Adrenal gland (tissue), 12 donors: Measurements from ENCODE around the gene FAM78B. TPM values are rescaled to one million over a fixed set of nuclear protein-coding genes. Genes with fewer than 3 reads are reported as not detected.

ENCODE experiments used
- DNase-seq, 7 donors: peaks; one replicate each; pipeline ENCODE4 v3.0.0-alpha.2; 2019 to 2020
- H3K27ac ChIP-seq, 5 donors: fragments of 200-600 bp; sonication (generic) in 4 of 5; 1 replicate in 3 of 5; 2 replicates in 2 of 5; pipeline versions ENCODE4 v1.5.1 to v1.8.0; 2016 to 2020; ENCODE audit warnings: mild to moderate bottlenecking in 1 of 5
- H3K27me3 ChIP-seq: fragments of 200-600 bp; 2 replicates; pipeline ENCODE4 v1.8.0; 2021
- H3K36me3 ChIP-seq, 2 donors: fragments of 200-600 bp; replicated peaks in 1 of 2; 1 replicate in 1 of 2; 2 replicates in 1 of 2; pipeline versions ENCODE4 v1.5.1 to v1.8.0; 2018 to 2022
- H3K4me1 ChIP-seq, 2 donors: fragments of 200-600 bp; replicated peaks in 1 of 2; 1 replicate in 1 of 2; 2 replicates in 1 of 2; pipeline versions ENCODE4 v1.5.1 to v1.8.0; 2018 to 2021
- H3K4me3 ChIP-seq, 4 donors: fragments of 200-600 bp; sonication (generic) in 3 of 4; one replicate each; pipeline ENCODE4 v1.5.1; 2016 to 2018
- H3K9me3 ChIP-seq, 3 donors: fragments of 200-600 bp; sonication (generic) in 1 of 3; replicated peaks in 1 of 3; 1 replicate in 2 of 3; 2 replicates in 1 of 3; pipeline versions ENCODE4 v1.5.1 to v1.8.0; 2016 to 2021
- POLR2A ChIP-seq, 2 donors: fragments of 450-650 bp; IDR thresholded peaks; one replicate each; pipeline ENCODE4 v1.6.1; 2017; ENCODE audit warnings: antibody characterized with exemption in 2 of 2, mild to moderate bottlenecking in 2 of 2, moderate library complexity in 1 of 2
- WGBS, 4 donors: extraction: QIAGEN DNeasy Blood & Tissue Kit in 2 of 4; methylation state at CpG; one replicate each; pipeline versions ENCODE4 v1.1.5 to v1.1.7; 2013 to 2017; 5-methylcytosine and 5-hydroxymethylcytosine counted together
- intact Hi-C, 2 donors: fragments of 100-400 bp; cut with DNase I; formaldehyde crosslinking; loops; one replicate each; pipeline versions ENCODE4 v1.14.1 to v1.15.0; 2022 to 2023
- polyA plus RNA-seq, 3 donors: library from polyadenylated mRNA; stranded (reverse); fragments of 200-250 nt in 2 of 3; fragments of 350-450 nt in 1 of 3; fragmentation: Illumina TruSeq in 1 of 3; extraction: RNeasy Lipid Tissue Mini Kit (QIAGEN cat#74804) in 1 of 3; gene quantifications; one replicate each; pipeline ENCODE4 v1.2.3, GENCODE V29; 2013 to 2014
- total RNA-seq, 9 donors: library from RNA; depleted of rRNA in 4 of 9; stranded (reverse); fragments of >200 nt in 4 of 9; fragments of 120-200 nt in 1 of 9; fragmentation: NEBNext Ultra II Directional in 1 of 9; extraction: Animal tissue kit (Norgen Biotek cat#: 25700) in 1 of 9; gene quantifications; one replicate each; pipeline versions ENCODE4 v1.1.0 to v1.2.4, GENCODE V29; 2013 to 2023
- TF ChIP-seq, protein P1 (sequence below), 6 experiments: fragments of 450-650 bp in 4 of 6; fragments of 200-600 bp in 2 of 6; sonication (generic) in 1 of 6; IDR thresholded peaks; 1 replicate in 5 of 6; 2 replicates in 1 of 6; pipeline versions ENCODE4 v1.5.1 to v1.8.0; 2016 to 2021; ENCODE audit warnings: antibody characterized with exemption in 6 of 6, mild to moderate bottlenecking in 2 of 6, moderate library complexity in 1 of 6
- donor health status: healthy with polysubstance abuse.
- donor health status: Bipolar disorder and iron deficiency.
- donor health status: DM: yes; HTN: yes; CAD: no.
- donor health status: DM: no; HTN: no; CAD: no.
- donor health status: DM: no; HTN: no; CAD: no.
- donor health status: DM: yes; HTN: yes; CAD: no.

The FAM78B gene
- total and polyA plus RNA-seq, 12 donors = 0.28 to 3.5 (median 0.98) TPM

DNA sequence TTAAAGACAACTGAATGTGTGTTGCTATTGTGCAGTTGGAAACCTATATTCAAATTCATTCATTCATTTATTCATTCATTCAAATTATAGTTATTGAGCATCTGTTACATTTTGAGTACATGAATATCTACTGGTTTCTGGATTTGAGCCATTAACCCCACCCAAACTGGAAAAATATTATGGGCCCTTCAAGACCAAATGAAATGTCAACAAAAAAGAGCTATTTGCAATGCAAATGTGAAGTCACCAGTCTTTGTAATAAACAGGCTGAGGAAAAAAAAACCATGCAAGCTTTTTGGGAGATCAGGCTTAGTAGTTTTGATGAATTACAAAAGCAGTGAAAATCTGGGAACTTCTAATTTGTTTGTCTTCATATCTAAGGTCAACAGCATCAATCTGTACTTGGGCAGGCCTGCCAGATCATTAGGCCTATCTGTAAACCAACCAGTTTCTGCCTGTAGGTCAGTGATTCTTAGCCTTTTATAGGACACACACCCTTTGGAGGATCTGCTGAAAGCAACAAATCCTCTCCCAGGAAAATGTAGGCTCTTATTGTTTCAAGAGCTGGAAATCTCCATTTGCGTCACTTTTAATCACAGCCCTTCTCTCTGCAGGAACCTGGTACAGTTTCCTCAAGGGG, 134.7 kb downstream of the FAM78B start:
- no peak overlapping the region for H3K27ac ChIP-seq
- no peak overlapping the region for H3K4me3 ChIP-seq
- WGBS, 4 donors = 85 to 91% (median 90%) methylated on average over 1 of the region's 1 CpG
- intact Hi-C loops = no loop called here
- no peak for TF ChIP-seq POLR2A (IDR thresholded peaks at IDR 0.05)
- TF ChIP-seq, protein P1, sequence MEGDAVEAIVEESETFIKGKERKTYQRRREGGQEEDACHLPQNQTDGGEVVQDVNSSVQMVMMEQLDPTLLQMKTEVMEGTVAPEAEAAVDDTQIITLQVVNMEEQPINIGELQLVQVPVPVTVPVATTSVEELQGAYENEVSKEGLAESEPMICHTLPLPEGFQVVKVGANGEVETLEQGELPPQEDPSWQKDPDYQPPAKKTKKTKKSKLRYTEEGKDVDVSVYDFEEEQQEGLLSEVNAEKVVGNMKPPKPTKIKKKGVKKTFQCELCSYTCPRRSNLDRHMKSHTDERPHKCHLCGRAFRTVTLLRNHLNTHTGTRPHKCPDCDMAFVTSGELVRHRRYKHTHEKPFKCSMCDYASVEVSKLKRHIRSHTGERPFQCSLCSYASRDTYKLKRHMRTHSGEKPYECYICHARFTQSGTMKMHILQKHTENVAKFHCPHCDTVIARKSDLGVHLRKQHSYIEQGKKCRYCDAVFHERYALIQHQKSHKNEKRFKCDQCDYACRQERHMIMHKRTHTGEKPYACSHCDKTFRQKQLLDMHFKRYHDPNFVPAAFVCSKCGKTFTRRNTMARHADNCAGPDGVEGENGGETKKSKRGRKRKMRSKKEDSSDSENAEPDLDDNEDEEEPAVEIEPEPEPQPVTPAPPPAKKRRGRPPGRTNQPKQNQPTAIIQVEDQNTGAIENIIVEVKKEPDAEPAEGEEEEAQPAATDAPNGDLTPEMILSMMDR (IDR thresholded peaks at IDR 0.05) = no peak
- H3K27me3 ChIP-seq = no peaks in the 10 kb centered on the region
- H3K4me1 ChIP-seq = no peaks in the 10 kb centered on the region
- no peak for DNase-seq
- no peaks in the 10 kb centered on the region for H3K9me3 ChIP-seq
- H3K36me3 ChIP-seq = no peaks in the 10 kb centered on the region

- H3K4me3 ChIP-seq = no peak overlapping the region
- no peaks in the 10 kb centered on the region for H3K27me3 ChIP-seq
- no peak for DNase-seq
- no peaks in the 10 kb centered on the region for H3K4me1 ChIP-seq
- intact Hi-C loops = no loop called here
- H3K36me3 ChIP-seq = no peaks in the 10 kb centered on the region
- no peak for TF ChIP-seq POLR2A (IDR thresholded peaks at IDR 0.05)
- 55 to 83% (median 65%) methylated on average over 3 to 4 of the region's 4 CpGs for WGBS, 4 donors
- no peak overlapping the region for H3K27ac ChIP-seq
- H3K9me3 ChIP-seq = no peaks in the 10 kb centered on the region
These were observed 137.4 kb downstream of the FAM78B start for GRCh38 chr1:166029196-166029945.

DNA sequence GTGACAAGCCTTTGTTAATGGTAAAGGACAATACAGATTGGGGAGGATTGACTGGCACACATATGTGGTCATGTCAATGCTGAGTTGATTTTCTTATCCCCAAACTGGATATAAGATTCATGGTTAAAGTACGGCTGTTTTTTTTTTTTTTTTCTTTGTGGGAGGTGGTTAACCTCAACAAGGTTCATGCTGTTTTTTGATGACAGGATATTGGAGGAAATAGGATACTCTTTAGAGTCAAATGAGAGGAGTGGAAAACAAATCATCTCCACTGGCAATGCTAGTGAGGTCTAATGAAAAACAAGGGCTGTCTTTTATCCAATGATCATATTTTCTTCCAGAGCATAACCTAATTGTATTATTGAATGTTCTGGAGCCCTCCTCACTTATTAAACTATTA, 140.2 kb downstream of the FAM78B start:
- Histone ChIP-seq H3K4me1 (no peaks in the 10 kb centered on the region), H3K9me3 (no peaks in the 10 kb centered on the region), H3K27ac (no peak overlapping the region), H3K36me3 (no peaks in the 10 kb centered on the region), H3K27me3 (no peaks in the 10 kb centered on the region), H3K4me3 (no peak overlapping the region)
- DNase-seq = no peak
- 58 to 68% (median 63%) methylated on average over 1 of the region's 1 CpG for WGBS, 4 donors
- intact Hi-C loops = no loop called here
- TF ChIP-seq POLR2A (IDR thresholded peaks at IDR 0.05) = no peak
- TF ChIP-seq, protein P1 (IDR thresholded peaks at IDR 0.05) = no peak

GRCh38 chr1:166026143-166026542, 140.7 kb downstream of the FAM78B start:
- Histone ChIP-seq H3K27ac (no peak overlapping the region), H3K27me3 (no peaks in the 10 kb centered on the region), H3K4me1 (no peaks in the 10 kb centered on the region), H3K36me3 (no peaks in the 10 kb centered on the region), H3K4me3 (no peak overlapping the region), H3K9me3 (no peaks in the 10 kb centered on the region)
- intact Hi-C loops = no loop called here
- TF ChIP-seq, protein P1 (IDR thresholded peaks at IDR 0.05) = no peak
- no peak for TF ChIP-seq POLR2A (IDR thresholded peaks at IDR 0.05)
- WGBS, 4 donors = 50 to 62% (median 56%) methylated on average over 2 of the region's 2 CpGs
- DNase-seq = no peak
